ENCODE results near the gene UBE3A. TPM values are rescaled to one million over a fixed set of nuclear protein-coding genes. Genes with fewer than 3 reads are reported as not detected.

UBE3A gene
- total RNA-seq, 1 experiment from 2014 or later = 121 TPM

DNA sequence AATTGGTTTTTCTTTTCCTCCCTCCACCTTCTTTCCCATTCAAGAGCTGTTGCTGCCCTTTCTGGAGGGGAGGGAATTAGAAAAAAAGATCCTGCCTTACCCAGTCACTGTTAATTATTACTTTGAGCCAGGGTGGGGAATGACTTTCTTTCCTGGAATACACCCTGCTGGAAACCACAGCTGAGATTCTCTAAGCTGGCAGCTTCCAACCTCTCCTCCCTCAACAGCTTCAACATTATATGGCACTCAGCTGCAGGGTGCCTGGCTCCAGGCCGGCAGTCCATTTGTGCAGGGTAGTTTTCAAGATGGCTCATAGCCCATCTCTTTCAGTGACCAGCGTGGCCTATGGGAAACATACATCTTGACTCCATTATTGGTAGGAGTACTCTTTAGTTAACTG lies 105.8 kb downstream of the UBE3A start:
- H3K9me2 ChIP-seq (replicated peaks; ENCODE audit: insufficient read depth, low read length) = no peaks in the 10 kb centered on the region
- H3K4me2 ChIP-seq (ENCODE audit: low read depth, low read length, poor library complexity, severe bottlenecking) = no peak overlapping the region
- H3K79me2 ChIP-seq (ENCODE audit: low read length) = no peaks in the 10 kb centered on the region
- no peak for DNase-seq
- H3K27me3 ChIP-seq (ENCODE audit: low read length) = no peaks in the 10 kb centered on the region
- H3K9ac ChIP-seq (ENCODE audit: low read length) = no peak overlapping the region
- no peaks in the 10 kb centered on the region for H4K20me1 ChIP-seq (ENCODE audit: insufficient read depth, low read depth, low read length)
- H3K4me1 ChIP-seq (ENCODE audit: low read length) = peaks cover 11% of the 10 kb centered on the region
- peaks cover 76% of the 10 kb centered on the region for H3K36me3 ChIP-seq (ENCODE audit: insufficient read depth, low read length)
- H3K4me3 ChIP-seq (ENCODE audit: low read length) = no peak overlapping the region
- H3K27ac ChIP-seq (ENCODE audit: low read length) = no peak overlapping the region
- H3K9me3 ChIP-seq (ENCODE audit: low read length) = peaks cover 3% of the 10 kb centered on the region; the same call in 1 of the 2 replicates
- H2AFZ ChIP-seq (ENCODE audit: low read length) = no peak overlapping the region

DNA sequence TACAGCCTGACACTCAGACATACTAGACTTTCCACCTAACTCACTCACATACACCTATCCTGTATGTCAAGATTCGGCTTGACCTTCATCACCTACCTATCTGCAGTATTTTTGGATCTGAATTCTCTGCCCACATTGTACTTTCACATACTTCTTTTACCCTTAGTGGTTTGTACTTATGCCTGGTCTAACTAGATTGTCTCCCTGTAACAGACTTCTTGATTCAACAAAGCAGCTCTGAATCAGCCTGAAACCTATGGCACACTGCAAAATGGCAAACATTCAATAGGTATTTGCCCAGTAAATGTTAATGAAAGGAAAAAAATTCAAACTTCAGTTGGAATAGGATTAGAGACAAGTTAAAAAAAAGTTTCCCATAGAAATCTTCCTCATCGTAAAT lies 106.5 kb downstream of the UBE3A start:
- Histone ChIP-seq H3K4me3 (ENCODE audit: low read length) (no peak overlapping the region), H3K27me3 (ENCODE audit: low read length) (no peaks in the 10 kb centered on the region), H3K36me3 (ENCODE audit: insufficient read depth, low read length) (peaks cover 72% of the 10 kb centered on the region)

GRCh38 chr15:25331860-25332259 lies 107.0 kb downstream of the UBE3A start:
- H3K9me3 ChIP-seq (ENCODE audit: low read length) = peaks cover 3% of the 10 kb centered on the region; the same call in 1 of the 2 replicates
- H3K4me2 ChIP-seq (ENCODE audit: low read depth, low read length, poor library complexity, severe bottlenecking) = no peak overlapping the region
- H3K4me1 ChIP-seq (ENCODE audit: low read length) = peaks cover 11% of the 10 kb centered on the region
- no peak overlapping the region for H2AFZ ChIP-seq (ENCODE audit: low read length)
- no peaks in the 10 kb centered on the region for H3K9me2 ChIP-seq (replicated peaks; ENCODE audit: insufficient read depth, low read length)
- H3K79me2 ChIP-seq (ENCODE audit: low read length) = no peaks in the 10 kb centered on the region
- H4K20me1 ChIP-seq (ENCODE audit: insufficient read depth, low read depth, low read length) = no peaks in the 10 kb centered on the region
- no peak overlapping the region for H3K27ac ChIP-seq (ENCODE audit: low read length)
- no peak overlapping the region for H3K9ac ChIP-seq (ENCODE audit: low read length)
- H3K27me3 ChIP-seq (ENCODE audit: low read length) = no peaks in the 10 kb centered on the region
- peaks cover 71% of the 10 kb centered on the region for H3K36me3 ChIP-seq (ENCODE audit: insufficient read depth, low read length)
- no peak overlapping the region for H3K4me3 ChIP-seq (ENCODE audit: low read length)
- DNase-seq = no peak

More for the DNA sequence above, 106.5 kb downstream of the UBE3A start:
- peaks cover 3% of the 10 kb centered on the region; the same call in 1 of the 2 replicates for H3K9me3 ChIP-seq (ENCODE audit: low read length)
- H3K4me1 ChIP-seq (ENCODE audit: low read length) = peaks cover 11% of the 10 kb centered on the region
- no peak overlapping the region for H3K27ac ChIP-seq (ENCODE audit: low read length)
- H3K4me2 ChIP-seq (ENCODE audit: low read depth, low read length, poor library complexity, severe bottlenecking) = no peak overlapping the region
- H3K9me2 ChIP-seq (replicated peaks; ENCODE audit: insufficient read depth, low read length) = no peaks in the 10 kb centered on the region
- DNase-seq = no peak
- no peak overlapping the region for H3K9ac ChIP-seq (ENCODE audit: low read length)
- no peaks in the 10 kb centered on the region for H4K20me1 ChIP-seq (ENCODE audit: insufficient read depth, low read depth, low read length)
- H3K79me2 ChIP-seq (ENCODE audit: low read length) = no peaks in the 10 kb centered on the region
- H2AFZ ChIP-seq (ENCODE audit: low read length) = no peak overlapping the region

GRCh38 chr15:25331404-25331803 lies 107.4 kb downstream of the UBE3A start:
- no peak overlapping the region for H3K9ac ChIP-seq (ENCODE audit: low read length)
- H4K20me1 ChIP-seq (ENCODE audit: insufficient read depth, low read depth, low read length) = no peaks in the 10 kb centered on the region
- no peaks in the 10 kb centered on the region for H3K9me2 ChIP-seq (replicated peaks; ENCODE audit: insufficient read depth, low read length)
- no peak overlapping the region for H3K27ac ChIP-seq (ENCODE audit: low read length)
- H3K4me3 ChIP-seq (ENCODE audit: low read length) = no peak overlapping the region
- H3K4me1 ChIP-seq (ENCODE audit: low read length) = peaks cover 11% of the 10 kb centered on the region
- H3K79me2 ChIP-seq (ENCODE audit: low read length) = no peaks in the 10 kb centered on the region
- H3K36me3 ChIP-seq (ENCODE audit: insufficient read depth, low read length) = peaks cover 70% of the 10 kb centered on the region
- peaks cover 3% of the 10 kb centered on the region; the same call in 1 of the 2 replicates for H3K9me3 ChIP-seq (ENCODE audit: low read length)
- H3K27me3 ChIP-seq (ENCODE audit: low read length) = no peaks in the 10 kb centered on the region
- DNase-seq = no peak
- H3K4me2 ChIP-seq (ENCODE audit: low read depth, low read length, poor library complexity, severe bottlenecking) = no peak overlapping the region
- H2AFZ ChIP-seq (ENCODE audit: low read length) = no peak overlapping the region

DNA sequence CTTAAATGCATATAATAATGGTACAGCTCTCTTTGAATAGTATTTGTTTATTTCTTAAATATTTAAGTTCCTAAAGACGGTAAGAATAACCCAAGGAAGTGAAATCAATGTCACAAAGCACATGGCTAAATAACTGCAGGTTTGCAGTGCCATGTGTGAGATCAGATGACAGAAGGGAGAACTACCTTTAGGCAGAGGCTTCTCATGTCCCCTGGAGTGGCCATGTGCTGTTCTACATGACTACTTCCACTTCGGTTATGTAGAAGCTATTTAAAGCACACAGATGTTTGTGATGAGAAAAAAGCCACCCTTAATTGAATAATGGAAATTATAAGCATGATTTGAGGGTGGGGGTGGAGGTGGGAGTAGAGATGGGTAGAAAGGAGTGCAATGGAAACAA lies 109.1 kb downstream of the UBE3A start:
- H2AFZ ChIP-seq (ENCODE audit: low read length) = no peak overlapping the region
- no peaks in the 10 kb centered on the region for H3K79me2 ChIP-seq (ENCODE audit: low read length)
- H3K27me3 ChIP-seq (ENCODE audit: low read length) = no peaks in the 10 kb centered on the region
- H3K4me3 ChIP-seq (ENCODE audit: low read length) = no peak overlapping the region
- H3K9ac ChIP-seq (ENCODE audit: low read length) = no peak overlapping the region
- H3K4me2 ChIP-seq (ENCODE audit: low read depth, low read length, poor library complexity, severe bottlenecking) = no peak overlapping the region
- H3K9me2 ChIP-seq (replicated peaks; ENCODE audit: insufficient read depth, low read length) = no peaks in the 10 kb centered on the region
- no peaks in the 10 kb centered on the region for H4K20me1 ChIP-seq (ENCODE audit: insufficient read depth, low read depth, low read length)
- H3K9me3 ChIP-seq (ENCODE audit: low read length) = peaks cover 3% of the 10 kb centered on the region; the same call in 1 of the 2 replicates
- no peak for DNase-seq
- H3K4me1 ChIP-seq (ENCODE audit: low read length) = peaks cover 11% of the 10 kb centered on the region
- 0 out of 2 replicates have a peak overlapping the region, but pooled peaks have one; percentile 11 for H3K27ac ChIP-seq (ENCODE audit: low read length)
- peaks cover 70% of the 10 kb centered on the region for H3K36me3 ChIP-seq (ENCODE audit: insufficient read depth, low read length)

GRCh38 chr15:25327686-25328085 lies 111.1 kb downstream of the UBE3A start:
- Histone ChIP-seq H3K4me2 (ENCODE audit: low read depth, low read length, poor library complexity, severe bottlenecking) (no peak overlapping the region), H3K27me3 (ENCODE audit: low read length) (no peaks in the 10 kb centered on the region), H4K20me1 (ENCODE audit: insufficient read depth, low read depth, low read length) (no peaks in the 10 kb centered on the region), H3K79me2 (ENCODE audit: low read length) (no peaks in the 10 kb centered on the region), H2AFZ (ENCODE audit: low read length) (no peak overlapping the region), H3K9ac (ENCODE audit: low read length) (no peak overlapping the region), H3K27ac (ENCODE audit: low read length) (no peak overlapping the region), H3K4me3 (ENCODE audit: low read length) (no peak overlapping the region), H3K9me2 (replicated peaks; ENCODE audit: insufficient read depth, low read length) (no peaks in the 10 kb centered on the region), H3K36me3 (ENCODE audit: insufficient read depth, low read length) (peaks cover 55% of the 10 kb centered on the region), H3K4me1 (ENCODE audit: low read length) (peaks cover 11% of the 10 kb centered on the region), H3K9me3 (ENCODE audit: low read length) (peaks cover 5% of the 10 kb centered on the region; the same call in 1 of the 2 replicates)
- no peak for DNase-seq

GRCh38 chr15:25325187-25325586 lies 113.6 kb downstream of the UBE3A start:
- H3K27ac ChIP-seq (ENCODE audit: low read length) = no peak overlapping the region
- H3K9ac ChIP-seq (ENCODE audit: low read length) = no peak overlapping the region
- no peak overlapping the region for H3K4me3 ChIP-seq (ENCODE audit: low read length)
- H3K9me3 ChIP-seq (ENCODE audit: low read length) = peaks cover 12% of the 10 kb centered on the region
- H3K9me2 ChIP-seq (replicated peaks; ENCODE audit: insufficient read depth, low read length) = no peaks in the 10 kb centered on the region
- peaks cover 5% of the 10 kb centered on the region for H3K4me1 ChIP-seq (ENCODE audit: low read length)
- H3K4me2 ChIP-seq (ENCODE audit: low read depth, low read length, poor library complexity, severe bottlenecking) = no peak overlapping the region
- H4K20me1 ChIP-seq (ENCODE audit: insufficient read depth, low read depth, low read length) = no peaks in the 10 kb centered on the region
- H2AFZ ChIP-seq (ENCODE audit: low read length) = no peak overlapping the region
- H3K36me3 ChIP-seq (ENCODE audit: insufficient read depth, low read length) = peaks cover 39% of the 10 kb centered on the region
- no peak for DNase-seq
- no peaks in the 10 kb centered on the region for H3K27me3 ChIP-seq (ENCODE audit: low read length)
- no peaks in the 10 kb centered on the region for H3K79me2 ChIP-seq (ENCODE audit: low read length)

- Histone ChIP-seq H2AFZ (ENCODE audit: low read length) (no peak overlapping the region), H3K9ac (ENCODE audit: low read length) (no peak overlapping the region), H3K4me1 (ENCODE audit: low read length) (no peaks in the 10 kb centered on the region)
Measured at GRCh38 chr15:25323420-25323819, 115.4 kb downstream of the UBE3A start.

More at GRCh38 chr15:25323420-25323819, 115.4 kb downstream of the UBE3A start:
- Histone ChIP-seq H4K20me1 (ENCODE audit: insufficient read depth, low read depth, low read length) (no peaks in the 10 kb centered on the region), H3K79me2 (ENCODE audit: low read length) (no peaks in the 10 kb centered on the region), H3K4me2 (ENCODE audit: low read depth, low read length, poor library complexity, severe bottlenecking) (no peak overlapping the region), H3K9me3 (ENCODE audit: low read length) (peaks cover 20% of the 10 kb centered on the region), H3K9me2 (replicated peaks; ENCODE audit: insufficient read depth, low read length) (no peaks in the 10 kb centered on the region), H3K27ac (ENCODE audit: low read length) (no peak overlapping the region), H3K27me3 (ENCODE audit: low read length) (no peaks in the 10 kb centered on the region), H3K36me3 (ENCODE audit: insufficient read depth, low read length) (peaks cover 29% of the 10 kb centered on the region), H3K4me3 (ENCODE audit: low read length) (no peak overlapping the region)
- DNase-seq = no peak
